Measurements from ENCODE around the gene MCCC2.
"Not testable (repeated sequence)": the region's sequence is repeated elsewhere in the genome, so short reads cannot be mapped to it uniquely, and the experiment has no call there.

The MCCC2 gene

GRCh38 chr5:71600783-71601182 lies 13.6 kb downstream of the MCCC2 start:
- DNase-seq, result no peak

GRCh38 chr5:71601222-71602026 lies 14.3 kb downstream of the MCCC2 start:
- DNase-seq, result peak; percentile 54

GRCh38 chr5:71609916-71610315 lies 22.8 kb downstream of the MCCC2 start:
- not testable (repeated sequence) for DNase-seq

GRCh38 chr5:71615809-71616208 lies 28.7 kb downstream of the MCCC2 start:
- no peak for DNase-seq

GRCh38 chr5:71620630-71621029 lies 33.5 kb downstream of the MCCC2 start:
- no peak for DNase-seq

- DNase-seq, result no peak
These were observed 34.1 kb downstream of the MCCC2 start for GRCh38 chr5:71621268-71621667.

GRCh38 chr5:71621741-71622140 lies 34.6 kb downstream of the MCCC2 start:
- DNase-seq, result no peak

- DNase-seq, result no peak
These were observed 36.2 kb downstream of the MCCC2 start for GRCh38 chr5:71623221-71623794.

GRCh38 chr5:71629950-71630349 lies 42.8 kb downstream of the MCCC2 start:
- no peak for DNase-seq

- DNase-seq, result no peak
These were observed 43.9 kb downstream of the MCCC2 start for GRCh38 chr5:71631070-71631469.

GRCh38 chr5:71632168-71632567 lies 45.0 kb downstream of the MCCC2 start:
- DNase-seq, result no peak

GRCh38 chr5:71633255-71634155 lies 46.4 kb downstream of the MCCC2 start:
- DNase-seq, result no peak

GRCh38 chr5:71637133-71637532 lies 50.0 kb downstream of the MCCC2 start:
- no peak for DNase-seq

- no peak for DNase-seq
These were observed 53.3 kb downstream of the MCCC2 start for GRCh38 chr5:71640408-71640807.

GRCh38 chr5:71645030-71645429 lies 57.9 kb downstream of the MCCC2 start:
- no peak for DNase-seq

GRCh38 chr5:71650940-71651339 lies 63.8 kb downstream of the MCCC2 start:
- DNase-seq, result not testable (repeated sequence)

- DNase-seq, result no peak
These were observed 64.4 kb downstream of the MCCC2 start for GRCh38 chr5:71651579-71651978.

GRCh38 chr5:71652349-71652748 lies 65.2 kb downstream of the MCCC2 start:
- DNase-seq, result no peak

- no peak for DNase-seq
These were observed 65.8 kb downstream of the MCCC2 start for GRCh38 chr5:71652803-71653543.

GRCh38 chr5:71658916-71659662 lies 71.9 kb downstream of the MCCC2 start:
- no peak for DNase-seq

- DNase-seq, result no peak
These were observed 75.2 kb downstream of the MCCC2 start for GRCh38 chr5:71662381-71662780.

Measured in CD4-positive, alpha-beta T cell treated with Interleukin-15 for 1 hour (primary cell).